H1 (cell line): Measurements from ENCODE around the gene GRM7. TPM values are rescaled to one million over a fixed set of nuclear protein-coding genes. Genes with fewer than 3 reads are reported as not detected.

Experiments used
- CTCF ChIA-PET: fragments of 300-600 bp; sonication (Branson Sonifier 250); formaldehyde crosslinking; loops from one replicate; lab custom pipeline; 2021; ENCODE audit not compliant: partially characterized antibody; lab: Charles Lee
- POLR2A ChIA-PET: fragments of 300-600 bp; sonication (Branson Sonifier 250); formaldehyde crosslinking; loops from one replicate; lab custom pipeline; 2021; ENCODE audit warnings: inconsistent platforms; ENCODE audit not compliant: partially characterized antibody; lab: Charles Lee
- DNase-seq, 2 experiments: peaks; one replicate each; pipeline versions ENCODE4 v3.0.0 to v3.0.0-alpha.2; 2010 to 2022; ENCODE audit warnings: low spot score in 2 of 2, low read depth in 1 of 2, mixed read lengths in 1 of 2
- FAIRE-seq: peaks from 2 replicates; lab custom pipeline; 2011; peaks lifted over from hg19 to GRCh38; lab: Jason Lieb, UNC
- H2AFZ ChIP-seq: 2 replicates; pipeline ENCODE4 v1.8.1; 2012; ENCODE audit warnings: low read length, inconsistent platforms
- H2AK5ac ChIP-seq: 2 replicates; pipeline ENCODE4 v1.6.1; 2013; ENCODE audit warnings: low read depth, low read length
- H2BK120ac ChIP-seq: replicated peaks from 2 replicates; pipeline ENCODE3; 2013; ENCODE audit warnings: low read depth, low read length, inconsistent platforms
- H2BK12ac ChIP-seq: 2 replicates; pipeline ENCODE4 v1.6.1; 2013; ENCODE audit warnings: low read depth, low read length
- H2BK15ac ChIP-seq: 2 replicates; pipeline ENCODE4 v1.6.1; 2013; ENCODE audit warnings: low read length
- H2BK20ac ChIP-seq: 2 replicates; pipeline ENCODE4 v1.6.1; 2013; ENCODE audit warnings: low read length
- H2BK5ac ChIP-seq: 2 replicates; pipeline ENCODE4 v1.6.1; 2013; ENCODE audit warnings: low read depth, low read length
- H3K14ac ChIP-seq: 2 replicates; pipeline ENCODE4 v1.6.1; 2013; ENCODE audit warnings: inconsistent platforms; ENCODE audit not compliant: insufficient read length
- H3K18ac ChIP-seq: 2 replicates; pipeline ENCODE4 v1.6.1; 2013; ENCODE audit warnings: low read length; ENCODE audit errors: extremely low read depth
- H3K23ac ChIP-seq: 2 replicates; pipeline ENCODE4 v1.6.1; 2013; ENCODE audit warnings: inconsistent platforms; ENCODE audit not compliant: insufficient read length
- H3K23me2 ChIP-seq: 2 replicates; pipeline ENCODE4 v1.6.1; 2013; ENCODE audit warnings: low read depth, low read length
- H3K27ac ChIP-seq: 2 replicates; pipeline ENCODE4 v1.6.1; 2011; ENCODE audit warnings: low read depth, low read length, inconsistent platforms
- H3K27me3 ChIP-seq, 4 experiments: replicated peaks in 1 of 4; 1 replicate in 1 of 4; 2 replicates in 3 of 4; pipeline versions ENCODE4 v1.6.1 to v1.8.1; 2011 to 2013; ENCODE audit warnings: low read length in 3 of 4, mild to moderate bottlenecking in 3 of 4, inconsistent platforms in 2 of 4, mixed read lengths in 2 of 4, moderate library complexity in 1 of 4; ENCODE audit not compliant: control insufficient read depth in 3 of 4, insufficient read depth in 3 of 4; ENCODE audit errors: extremely low read depth in 1 of 4
- H3K36me3 ChIP-seq, 4 experiments: 2 replicates each; pipeline versions ENCODE4 v1.6.1 to v1.8.1; 2011 to 2013; ENCODE audit warnings: mild to moderate bottlenecking in 4 of 4, low read length in 3 of 4, moderate library complexity in 2 of 4, control low read depth in 1 of 4, inconsistent platforms in 1 of 4; ENCODE audit not compliant: insufficient read depth in 4 of 4, control insufficient read depth in 2 of 4
- H3K4ac ChIP-seq: replicated peaks from 2 replicates; pipeline ENCODE3; 2013; ENCODE audit warnings: low read length, low read depth, mixed read lengths, inconsistent platforms; ENCODE audit not compliant: insufficient read length
- H3K4me1 ChIP-seq, 4 experiments: replicated peaks in 1 of 4; 1 replicate in 1 of 4; 2 replicates in 3 of 4; pipeline versions ENCODE4 v1.6.1 to v1.8.1; 2011 to 2013; ENCODE audit warnings: low read length in 3 of 4, inconsistent platforms in 2 of 4, mixed read lengths in 1 of 4; ENCODE audit not compliant: insufficient read depth in 4 of 4, control insufficient read depth in 3 of 4
- H3K4me2 ChIP-seq, 2 experiments: 2 replicates each; pipeline versions ENCODE4 v1.6.1 to v1.8.1; 2011 to 2013; ENCODE audit warnings: low read depth in 2 of 2, low read length in 2 of 2, control low read depth in 1 of 2, inconsistent platforms in 1 of 2, mild to moderate bottlenecking in 1 of 2; ENCODE audit not compliant: insufficient read depth in 1 of 2
- H3K4me3 ChIP-seq, 4 experiments: fragments of 200-600, 300-600 bp in 1 of 4; sonication (generic), shearing (Covaris generic), sonication (Bioruptor Twin) in 1 of 4; 2 replicates each; pipeline versions ENCODE4 v1.5.1 to v1.8.1; 2011 to 2016; ENCODE audit warnings: low read length in 4 of 4, low read depth in 3 of 4, control low read depth in 2 of 4, inconsistent platforms in 2 of 4, mild to moderate bottlenecking in 2 of 4, mixed read lengths in 1 of 4, moderate library complexity in 1 of 4; ENCODE audit not compliant: insufficient read depth in 2 of 4; ENCODE audit errors: extremely low read depth in 1 of 4
- H3K56ac ChIP-seq: replicated peaks from 2 replicates; pipeline ENCODE3; 2013; ENCODE audit warnings: low read depth, mild to moderate bottlenecking, mixed read lengths, low read length, inconsistent platforms; ENCODE audit not compliant: insufficient read length
- H3K79me1 ChIP-seq: 2 replicates; pipeline ENCODE4 v1.6.1; 2013; ENCODE audit warnings: low read depth, low read length, control low read depth
- H3K79me2 ChIP-seq, 2 experiments: 2 replicates each; pipeline versions ENCODE4 v1.6.1 to v1.8.1; 2012 to 2013; ENCODE audit warnings: low read length in 2 of 2, mild to moderate bottlenecking in 2 of 2, inconsistent platforms in 1 of 2; ENCODE audit not compliant: insufficient read depth in 2 of 2, control insufficient read depth in 1 of 2
- H3K9ac ChIP-seq, 4 experiments: replicated peaks in 1 of 4; 1 replicate in 1 of 4; 2 replicates in 3 of 4; pipeline versions ENCODE4 v1.6.1 to v1.8.1; 2011 to 2013; ENCODE audit warnings: low read depth in 3 of 4, low read length in 3 of 4, control low read depth in 2 of 4, mild to moderate bottlenecking in 2 of 4, moderate library complexity in 2 of 4, inconsistent platforms in 1 of 4; ENCODE audit errors: extremely low read depth in 1 of 4
- H3K9me3 ChIP-seq, 2 experiments: 2 replicates each; pipeline versions ENCODE4 v1.6.1 to v1.8.1; 2012 to 2013; ENCODE audit warnings: mild to moderate bottlenecking in 2 of 2, moderate library complexity in 2 of 2, control low read depth in 1 of 2, inconsistent platforms in 1 of 2, low read depth in 1 of 2, low read length in 1 of 2, mixed read lengths in 1 of 2; ENCODE audit not compliant: insufficient read depth in 2 of 2
- H4K20me1 ChIP-seq, 2 experiments: replicated peaks in 1 of 2; 2 replicates each; pipeline versions ENCODE3 to v1.8.1; 2011 to 2013; ENCODE audit warnings: inconsistent platforms in 2 of 2, low read length in 2 of 2, mild to moderate bottlenecking in 1 of 2; ENCODE audit not compliant: insufficient read depth in 2 of 2, control insufficient read depth in 1 of 2
- H4K5ac ChIP-seq: 2 replicates; pipeline ENCODE4 v1.6.1; 2013; ENCODE audit warnings: low read length, low read depth, mixed read lengths, inconsistent platforms; ENCODE audit not compliant: insufficient read length
- H4K8ac ChIP-seq: 2 replicates; pipeline ENCODE4 v1.8.0; 2013; ENCODE audit warnings: mild to moderate bottlenecking, moderate library complexity, low read length, inconsistent platforms; ENCODE audit not compliant: insufficient read depth; ENCODE audit errors: extremely low read depth
- H4K91ac ChIP-seq: replicated peaks from 2 replicates; pipeline ENCODE3; 2013; ENCODE audit warnings: low read length, mixed read lengths, inconsistent platforms; ENCODE audit not compliant: insufficient read length
- PHF8 ChIP-seq: fragments of 200-600 bp; sonication (generic); conservative IDR thresholded peaks from 2 replicates; pipeline ENCODE4 v1.7.1; 2012; ENCODE audit warnings: low read depth, mild to moderate bottlenecking, inconsistent platforms, low read length, moderate library complexity
- RFX5 ChIP-seq: IDR thresholded peaks from 2 replicates; pipeline ENCODE4 v1.6.1; 2011; ENCODE audit warnings: low read depth, low read length, improper control_type of control experiment, borderline replicate concordance
- SP4 ChIP-seq: IDR thresholded peaks from 2 replicates; pipeline ENCODE4 v1.6.1; 2012; ENCODE audit warnings: low read length, inconsistent platforms
- TEAD4 ChIP-seq: IDR thresholded peaks from 2 replicates; pipeline ENCODE4 v1.6.1; 2012; ENCODE audit warnings: low read depth, low read length, inconsistent platforms, mixed read lengths
- YY1 ChIP-seq: IDR thresholded peaks from 2 replicates; pipeline ENCODE4 v1.6.1; 2011; ENCODE audit warnings: low read depth, mild to moderate bottlenecking, low read length
- WGBS, 2 experiments: shearing (Covaris generic) in 1 of 2; methylation state at CpG; one replicate each; pipeline versions ENCODE4 v1.1.6 to v1.1.7; 2013 to 2015; ENCODE audit warnings: low lambda C conversion rate in 2 of 2, mixed read lengths in 2 of 2, inconsistent platforms in 1 of 2, low coverage in 1 of 2, missing lambda C conversion rate in 1 of 2; ENCODE audit not compliant: insufficient replicate concordance in 2 of 2, insufficient coverage in 1 of 2, insufficient read length in 1 of 2; ENCODE audit errors: extremely low coverage in 1 of 2, missing lambda C conversion rate in 1 of 2; 5-methylcytosine and 5-hydroxymethylcytosine counted together
- polyA plus RNA-seq, 7 experiments: library from polyadenylated mRNA; depleted of rRNA in 3 of 7; stranded (reverse) in 5 of 7; unstranded in 2 of 7; fragments of >200 nt in 5 of 7; fragments of 200-250 nt in 2 of 7; gene quantifications; 1 replicate in 5 of 7; 2 replicates in 1 of 7; 4 replicates in 1 of 7; pipeline versions ENCODE4 v1.2.1 to v1.2.3, GENCODE V29; 2011 to 2013; ENCODE audit warnings: missing spikeins in 2 of 7, mixed read lengths in 2 of 7
- total RNA-seq: library from RNA; stranded (reverse); fragmentation: NEBNext Ultra II Directional; extraction: Animal tissue kit (Norgen Biotek cat#: 25700); gene quantifications from 2 replicates; pipeline ENCODE4 v1.2.1, GENCODE V29; 2021
- TF ChIP-seq, protein P1 (sequence below): IDR thresholded peaks from 2 replicates; pipeline ENCODE4 v1.6.1; 2012; ENCODE audit warnings: inconsistent platforms

GRM7 gene
- total and polyA plus RNA-seq, 2 of the 8 experiments (the other 6 are each of a cell fraction or from before 2014, with no cell fraction given), result 0.17 to 0.24 TPM

DNA sequence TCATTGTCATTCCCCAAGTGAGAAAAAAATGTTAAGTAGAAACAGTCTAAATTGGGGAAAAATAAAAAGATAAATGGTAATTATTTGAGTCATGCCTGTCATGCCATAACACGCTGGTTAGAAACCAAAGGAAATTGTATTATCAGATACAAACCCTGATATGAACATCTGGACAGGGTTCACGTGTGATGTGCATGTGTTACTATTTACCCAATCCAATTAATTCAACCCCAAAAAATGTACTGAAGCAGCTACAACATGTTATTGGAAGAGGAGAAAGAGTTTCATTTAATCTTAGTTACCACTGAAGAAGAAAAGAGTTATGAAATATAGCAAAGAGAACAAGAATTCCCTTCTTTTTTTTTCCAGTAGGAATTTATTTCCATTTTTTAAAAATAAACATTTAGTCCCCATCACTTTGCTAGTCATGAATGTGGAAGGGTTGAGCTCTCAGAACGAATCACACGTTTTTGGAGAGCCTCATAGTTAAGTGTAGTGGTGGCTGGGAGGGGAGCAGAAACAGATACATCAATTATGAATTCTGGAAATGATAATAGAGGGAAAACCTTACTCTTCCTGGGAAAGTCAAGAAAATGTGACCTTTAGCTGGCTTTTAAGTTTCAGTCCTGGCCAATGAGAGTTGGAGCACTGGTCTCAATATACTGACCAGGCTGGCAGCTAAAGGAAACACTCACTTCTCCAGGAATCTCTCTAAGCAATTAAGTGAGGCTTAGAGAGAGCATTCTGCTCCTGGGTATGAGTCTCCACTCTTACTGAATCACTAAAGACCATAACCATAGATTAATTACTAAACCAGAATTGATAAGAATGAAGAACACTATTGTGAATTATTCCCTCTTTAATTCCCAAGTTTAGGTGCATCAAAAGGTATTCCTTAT lies 796.5 kb downstream of the GRM7 start:
- Histone ChIP-seq H2AFZ (no peak overlapping the region), H2AK5ac (no peak overlapping the region), H3K4me1 (no peaks in the 10 kb centered on the region), H3K4me3 (no peak overlapping the region), H3K18ac (no peak overlapping the region), H2BK15ac (no peak overlapping the region), H3K79me2 (no peaks in the 10 kb centered on the region), H4K5ac (no peak overlapping the region), H2BK20ac (no peak overlapping the region), H4K20me1 (no peaks in the 10 kb centered on the region)
- no peak for DNase-seq
- TF ChIP-seq SP4, result no peak
- no peak for TF ChIP-seq RFX5
- TF ChIP-seq TEAD4, result no peak
- no peak for TF ChIP-seq PHF8
- TF ChIP-seq, protein P1, sequence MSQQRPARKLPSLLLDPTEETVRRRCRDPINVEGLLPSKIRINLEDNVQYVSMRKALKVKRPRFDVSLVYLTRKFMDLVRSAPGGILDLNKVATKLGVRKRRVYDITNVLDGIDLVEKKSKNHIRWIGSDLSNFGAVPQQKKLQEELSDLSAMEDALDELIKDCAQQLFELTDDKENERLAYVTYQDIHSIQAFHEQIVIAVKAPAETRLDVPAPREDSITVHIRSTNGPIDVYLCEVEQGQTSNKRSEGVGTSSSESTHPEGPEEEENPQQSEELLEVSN, result no peak
- no peak for TF ChIP-seq YY1
- TF ChIP-seq, all 59 proteins: peak for 0
- CTCF ChIA-PET, result interaction anchor here (0.6 kb wide), 1 partner anchor 12 kb away, joined by 3 read pairs; no protein-coding TSS in a partner anchor
- FAIRE-seq, result no peak
- Histone ChIP-seq H4K91ac (no peak overlapping the region), H3K14ac (no peak overlapping the region), H3K9ac (no peak overlapping the region), H3K23me2 (no peaks in the 10 kb centered on the region), H3K23ac (no peak overlapping the region), H3K4me2 (no peak overlapping the region), H2BK120ac (no peak overlapping the region), H3K79me1 (no peaks in the 10 kb centered on the region), H3K9me3 (peaks cover 0 to 2% of the 10 kb centered on the region in 2 experiments; a peak in 1 of 4 replicates), H3K27me3 (no peaks in the 10 kb centered on the region), H2BK12ac (no peak overlapping the region), H3K56ac (no peak overlapping the region), H3K27ac (no peak overlapping the region), H2BK5ac (no peak overlapping the region), H3K4ac (no peak overlapping the region), H4K8ac (no peak overlapping the region), H3K36me3 (no peaks in the 10 kb centered on the region)
- POLR2A ChIA-PET, result no interaction called here
- WGBS, 2 experiments, result 86% methylated on average over 4 of the region's 4 CpGs; no CpG with 5 or more reads in 1 of the 2 experiments
